ENCODE data around the gene ZNF384. TPM values are rescaled to one million over a fixed set of nuclear protein-coding genes. Genes with fewer than 3 reads are reported as not detected.
A peak's percentile ranks its signal among the peaks of the same experiment; 100 is the strongest.

ZNF384 gene
- total and polyA plus RNA-seq, 2 experiments from 2014 or later: 33.8 to 35.8 TPM

- Histone ChIP-seq H3K27me3 (peaks cover 52% of the 10 kb centered on the region), H3K79me2 (no peaks in the 10 kb centered on the region), H3K36me3 (replicated peaks; ENCODE audit: insufficient read depth, low read depth) (no peaks in the 10 kb centered on the region), H3K4me1 (ENCODE audit: insufficient read depth) (peaks cover 10% of the 10 kb centered on the region), H3K9me3 (ENCODE audit: low read depth) (no peaks in the 10 kb centered on the region), H3K4me3 (no peak overlapping the region), H2AFZ (no peak overlapping the region), H3K9me2 (replicated peaks; ENCODE audit: insufficient read depth) (no peaks in the 10 kb centered on the region), H3K4me2 (no peak overlapping the region), H3K27ac (no peak overlapping the region), H4K20me1 (ENCODE audit: insufficient read depth, poor library complexity, severe bottlenecking) (no peaks in the 10 kb centered on the region)
- 76% methylated on average over 16 of the region's 17 CpGs for WGBS (ENCODE audit: low lambda C conversion rate, missing lambda C conversion rate)
- peak; percentile 63 for DNase-seq (ENCODE audit: low spot score)
- TF ChIP-seq CTCF (IDR thresholded peaks at IDR 0.05; ENCODE audit: poor library complexity) (peak; percentile 43), EZH2phosphoT487 (IDR thresholded peaks at IDR 0.05; ENCODE audit: low read depth, severe bottlenecking, unreplicated experiment) (no peak)
Measured at GRCh38 chr12:6697584-6698351, 8.6 kb upstream of the ZNF384 start.

GRCh38 chr12:6696690-6697583, 7.8 kb upstream of the ZNF384 start:
- no peak for DNase-seq (ENCODE audit: low spot score)
- peaks cover 44% of the 10 kb centered on the region for H3K27me3 ChIP-seq
- 91% methylated on average over 17 of the region's 17 CpGs for WGBS (ENCODE audit: low lambda C conversion rate, missing lambda C conversion rate)
- no peak overlapping the region for H3K27ac ChIP-seq
- H3K4me2 ChIP-seq: no peak overlapping the region
- TF ChIP-seq EZH2phosphoT487 (IDR thresholded peaks at IDR 0.05; ENCODE audit: low read depth, severe bottlenecking, unreplicated experiment): no peak
- no peak for TF ChIP-seq EZH2 (IDR thresholded peaks at IDR 0.05; ENCODE audit: borderline replicate concordance)
- no peak for TF ChIP-seq CTCF (IDR thresholded peaks at IDR 0.05; ENCODE audit: poor library complexity)
- H3K4me3 ChIP-seq: no peak overlapping the region
- H3K9me2 ChIP-seq (replicated peaks; ENCODE audit: insufficient read depth): no peaks in the 10 kb centered on the region
- H4K20me1 ChIP-seq (ENCODE audit: insufficient read depth, poor library complexity, severe bottlenecking): no peaks in the 10 kb centered on the region
- H3K4me1 ChIP-seq (ENCODE audit: insufficient read depth): peaks cover 10% of the 10 kb centered on the region
- no peaks in the 10 kb centered on the region for H3K36me3 ChIP-seq (replicated peaks; ENCODE audit: insufficient read depth, low read depth)
- no peaks in the 10 kb centered on the region for H3K79me2 ChIP-seq
- no peaks in the 10 kb centered on the region for H3K9me3 ChIP-seq (ENCODE audit: low read depth)
- H2AFZ ChIP-seq: no peak overlapping the region

GRCh38 chr12:6695313-6696045, 6.3 kb upstream of the ZNF384 start:
- Histone ChIP-seq H3K4me1 (ENCODE audit: insufficient read depth) (peaks cover 6% of the 10 kb centered on the region), H3K9me2 (replicated peaks; ENCODE audit: insufficient read depth) (no peaks in the 10 kb centered on the region), H3K4me2 (no peak overlapping the region), H3K9me3 (ENCODE audit: low read depth) (no peaks in the 10 kb centered on the region), H2AFZ (no peak overlapping the region), H3K27me3 (peaks cover 32% of the 10 kb centered on the region), H3K27ac (no peak overlapping the region), H4K20me1 (ENCODE audit: insufficient read depth, poor library complexity, severe bottlenecking) (no peaks in the 10 kb centered on the region), H3K4me3 (no peak overlapping the region), H3K36me3 (replicated peaks; ENCODE audit: insufficient read depth, low read depth) (no peaks in the 10 kb centered on the region), H3K79me2 (peaks cover 7% of the 10 kb centered on the region)
- no peak for TF ChIP-seq EZH2 (IDR thresholded peaks at IDR 0.05; ENCODE audit: borderline replicate concordance)
- no peak for TF ChIP-seq EZH2phosphoT487 (IDR thresholded peaks at IDR 0.05; ENCODE audit: low read depth, severe bottlenecking, unreplicated experiment)
- TF ChIP-seq CTCF (IDR thresholded peaks at IDR 0.05; ENCODE audit: poor library complexity): no peak
- DNase-seq (ENCODE audit: low spot score): no peak
- 86% methylated on average over 11 of the region's 11 CpGs for WGBS (ENCODE audit: low lambda C conversion rate, missing lambda C conversion rate)
